GM18526 (cell line): Measurements from ENCODE around the gene CMIP.

ENCODE experiments used
- POLR2A ChIP-seq: IDR thresholded peaks from 3 replicates; pipeline ENCODE4 v1.6.1; 2011; ENCODE audit not compliant: insufficient read length; ENCODE audit errors: extremely low read depth

Gene CMIP

DNA sequence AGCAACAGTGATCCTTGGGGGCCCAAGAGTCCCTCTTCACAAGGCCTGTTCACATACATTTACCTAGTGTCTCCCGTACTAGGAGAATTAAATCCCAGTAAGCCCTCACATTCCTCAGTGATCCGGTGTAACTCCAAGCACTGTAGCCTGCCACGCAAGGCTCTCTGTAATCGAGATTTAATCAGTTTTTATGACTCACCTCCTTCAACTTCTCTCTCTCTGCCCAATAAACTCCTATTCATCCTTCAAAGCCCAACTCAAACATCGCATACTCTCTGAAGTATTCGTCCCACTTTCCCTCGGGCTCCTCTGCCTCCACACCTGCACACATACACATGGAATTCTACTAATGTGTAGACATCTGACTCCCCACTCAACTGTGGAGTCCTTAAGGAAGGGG, 141.8 kb downstream of the CMIP start:
- TF ChIP-seq POLR2A = no peak

- TF ChIP-seq POLR2A = no peak
Measured at GRCh38 chr16:81586977-81587625, 142.5 kb downstream of the CMIP start.

DNA sequence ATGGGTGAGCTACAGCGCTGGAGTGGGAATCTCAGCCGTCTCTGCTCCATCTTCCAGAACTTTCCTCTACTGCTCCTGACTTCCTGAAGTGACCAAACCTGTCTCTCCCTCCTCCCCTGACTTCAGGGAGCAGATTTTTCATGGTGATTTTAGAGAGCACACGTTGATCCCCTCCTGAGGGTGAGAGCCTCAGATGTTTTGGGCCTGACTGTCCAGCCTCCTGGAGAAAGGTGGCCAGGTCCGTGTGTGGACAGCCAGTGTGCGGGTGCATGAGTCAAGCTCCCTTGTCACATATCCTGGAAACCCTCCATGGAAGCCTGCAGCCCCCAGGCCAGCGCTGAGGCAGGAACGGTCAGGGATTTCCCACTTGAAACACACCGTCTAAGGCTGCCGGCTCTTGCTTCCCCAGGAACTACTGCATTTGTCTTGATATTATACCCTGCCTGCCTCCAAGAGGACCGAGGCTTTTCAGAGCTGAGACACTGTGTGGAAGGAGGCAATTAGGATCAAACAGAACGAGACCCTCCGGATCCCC, 143.1 kb downstream of the CMIP start:
- no peak for TF ChIP-seq POLR2A

- TF ChIP-seq POLR2A = no peak
Measured at GRCh38 chr16:81588326-81589081, 143.9 kb downstream of the CMIP start.

DNA sequence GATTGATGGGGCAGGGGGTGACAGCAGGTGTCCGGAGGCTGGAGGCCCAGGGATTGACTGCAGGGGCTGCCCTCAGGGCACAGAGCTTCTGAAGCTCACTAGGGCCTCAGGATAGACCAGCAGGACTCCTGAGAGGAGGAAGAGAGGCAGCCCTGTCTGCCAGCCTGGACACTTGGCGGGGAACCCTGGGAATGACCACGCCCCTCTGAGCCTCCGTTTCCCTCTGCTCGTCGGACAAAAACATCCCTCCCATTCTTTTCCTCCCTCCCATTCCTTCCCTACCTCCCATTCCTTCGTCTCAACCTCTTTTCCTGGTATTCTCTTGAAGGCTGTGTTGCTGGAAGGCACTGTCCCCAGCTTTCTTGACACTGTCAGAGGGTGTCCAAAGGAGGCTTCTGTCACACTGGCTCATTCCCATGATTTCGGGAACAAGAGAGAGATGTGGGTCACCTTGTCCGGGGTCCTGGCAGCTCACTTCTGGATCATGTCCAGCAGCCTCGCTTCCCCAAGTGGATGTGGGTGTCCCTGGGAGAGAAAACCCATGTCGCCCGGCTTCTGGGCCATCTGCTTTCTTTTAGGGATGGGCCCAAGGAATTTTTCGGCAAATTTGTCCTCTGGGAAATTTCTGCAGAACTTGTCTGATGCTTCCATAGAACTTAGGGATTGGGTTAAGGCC, 145.5 kb downstream of the CMIP start:
- no peak for TF ChIP-seq POLR2A

GRCh38 chr16:81590714-81591544, 146.3 kb downstream of the CMIP start:
- no peak for TF ChIP-seq POLR2A

DNA sequence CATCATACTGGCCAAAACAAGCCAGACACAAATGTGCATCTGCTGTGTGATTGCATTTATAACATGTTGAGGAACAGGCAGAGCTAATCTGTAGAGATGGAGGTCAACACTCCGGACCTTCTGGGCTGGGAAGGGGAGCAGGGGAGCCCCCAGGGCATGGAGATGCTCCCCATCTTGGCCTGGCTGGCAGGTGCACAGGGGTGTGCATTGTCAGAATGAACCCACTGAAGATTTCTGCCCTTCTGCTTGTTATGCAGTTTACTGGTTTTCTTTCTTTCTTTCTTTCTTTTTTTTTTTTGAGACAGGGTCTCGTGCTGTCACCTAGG, 146.9 kb downstream of the CMIP start:
- TF ChIP-seq POLR2A = no peak

DNA sequence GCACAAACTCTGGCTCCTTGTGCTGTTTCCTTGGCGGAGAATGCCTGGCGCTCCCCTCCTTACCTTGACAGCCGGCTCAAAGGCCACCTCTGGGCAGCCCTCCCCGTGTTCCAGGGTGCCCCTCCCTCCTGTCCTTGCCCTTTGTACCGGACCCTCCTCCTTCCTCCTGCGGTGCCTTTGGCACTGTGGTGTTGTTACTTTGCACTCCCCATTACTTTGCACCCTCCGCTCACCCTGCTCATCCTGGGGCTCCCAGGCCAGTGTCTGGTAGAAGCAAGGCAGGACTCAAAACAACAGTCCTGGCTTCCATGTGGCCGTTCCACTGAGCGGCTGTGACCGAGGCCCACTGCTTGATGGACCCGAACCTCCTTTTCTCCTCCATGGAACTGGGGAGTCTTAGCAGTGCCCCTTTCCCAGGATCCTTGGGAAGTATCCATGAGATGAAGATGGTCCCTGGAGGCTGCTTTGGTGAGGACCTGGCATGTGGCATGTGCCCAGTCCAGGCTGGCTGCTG, 147.8 kb downstream of the CMIP start:
- no peak for TF ChIP-seq POLR2A

GRCh38 chr16:81593481-81593880, 148.9 kb downstream of the CMIP start:
- no peak for TF ChIP-seq POLR2A

- TF ChIP-seq POLR2A = no peak
Measured at GRCh38 chr16:81595629-81596292, 151.2 kb downstream of the CMIP start.

DNA sequence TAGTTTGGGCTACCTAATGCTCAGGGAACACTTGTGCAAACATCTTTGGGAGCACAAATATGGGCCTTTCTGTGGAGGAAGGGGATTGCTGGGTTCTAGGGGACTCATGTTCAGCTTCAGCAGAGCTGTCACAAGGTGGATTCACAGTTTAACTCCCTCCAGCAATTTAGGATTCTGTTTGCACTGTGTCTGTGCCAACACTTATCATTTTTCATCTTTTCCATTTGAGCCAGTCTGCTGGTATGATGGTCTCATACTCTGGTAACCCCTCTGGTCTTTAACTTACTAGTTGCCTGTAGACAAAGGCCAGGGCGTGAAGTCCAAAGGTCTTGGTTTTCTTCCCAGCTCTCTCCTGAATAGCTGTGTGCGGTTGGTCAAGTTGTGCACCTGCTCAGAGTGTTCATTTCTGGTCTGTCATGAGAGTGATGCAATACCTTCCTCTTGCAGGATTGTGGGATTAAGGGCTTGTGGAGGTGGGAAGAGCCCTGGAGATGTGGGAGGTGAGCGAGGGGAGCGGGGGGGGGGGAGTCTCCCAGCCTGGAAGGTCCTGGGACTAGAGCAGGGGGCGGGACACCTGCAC, 152.6 kb downstream of the CMIP start:
- TF ChIP-seq POLR2A = no peak

DNA sequence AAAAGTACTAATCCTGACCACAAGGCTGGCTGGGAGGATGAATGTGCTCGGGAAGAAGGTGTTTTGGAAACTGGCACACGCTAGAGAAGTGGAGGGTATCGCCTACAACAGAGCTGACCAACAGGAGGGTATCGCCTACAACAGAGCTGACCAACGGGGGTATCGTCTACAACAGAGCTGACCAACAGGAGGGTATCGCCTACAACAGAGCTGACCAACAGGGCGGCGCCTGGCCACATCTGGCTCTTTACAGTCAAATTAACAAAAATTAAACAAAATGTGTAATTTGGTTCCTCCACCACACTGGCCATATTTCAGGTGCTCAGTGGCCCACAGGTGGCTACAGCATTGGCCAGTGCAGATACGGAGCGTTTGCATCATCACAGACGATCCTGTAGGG, 153.5 kb downstream of the CMIP start:
- TF ChIP-seq POLR2A = no peak

DNA sequence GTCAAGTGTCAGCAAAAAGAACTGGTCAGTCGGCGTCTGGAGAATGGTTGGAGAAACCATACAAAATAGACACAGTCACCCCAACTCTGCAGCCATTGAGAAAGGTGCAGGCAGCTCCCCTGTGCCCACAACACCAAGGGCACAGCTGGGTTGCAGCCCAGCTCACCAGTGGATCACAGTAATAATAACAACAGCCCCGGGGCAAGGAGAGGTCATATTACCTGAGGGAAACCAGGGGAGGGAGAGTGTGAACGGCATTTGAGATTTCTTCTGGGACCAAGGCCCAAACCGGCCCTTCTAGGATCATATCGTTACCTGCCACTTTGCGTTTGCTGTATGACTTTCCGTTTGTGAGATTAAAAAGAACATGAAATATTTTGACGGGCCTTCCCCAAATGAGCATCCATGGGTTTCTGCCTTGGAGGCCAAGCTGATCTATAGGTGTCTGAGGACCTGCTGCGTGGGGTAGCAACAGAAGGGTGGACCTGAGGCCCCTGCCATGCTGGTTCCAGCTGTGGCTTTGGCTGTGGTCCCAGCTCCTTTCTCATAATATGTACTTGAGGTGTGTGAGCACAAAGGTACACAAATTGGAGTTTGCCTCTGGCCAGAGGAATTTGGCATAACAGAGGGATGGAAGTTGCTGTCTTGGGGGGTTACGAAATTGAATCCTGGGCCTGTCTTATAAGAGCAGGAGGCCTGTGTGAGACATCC, 154.6 kb downstream of the CMIP start:
- no peak for TF ChIP-seq POLR2A

GRCh38 chr16:81600275-81600674, 155.7 kb downstream of the CMIP start:
- TF ChIP-seq POLR2A = no peak

- TF ChIP-seq POLR2A = no peak
Measured at GRCh38 chr16:81601008-81601428, 156.4 kb downstream of the CMIP start.
